Bronchial smooth muscle cell (primary cell): ENCODE results near the gene PRDM13. TPM values are rescaled to one million over a fixed set of nuclear protein-coding genes. Genes with fewer than 3 reads are reported as not detected.

ENCODE experiments used
- total RNA-seq: library from RNA; depleted of rRNA; stranded (reverse); fragments of >200 nt; gene quantifications from 2 replicates; pipeline ENCODE4 v1.2.1, GENCODE V29; 2014

PRDM13 gene
- not detected in 2 replicates for total RNA-seq

GRCh38 chr6:99606656-99607415, at the start of gene PRDM13:
Gene PRDM13 (plus strand): TSS chr6:99606833. CDS start chr6:99607035, 202 bp downstream.

GRCh38 chr6:99568103-99568933, 38.3 kb upstream of the PRDM13 start, which contains the start of gene CCNC:
Gene CCNC (minus strand): TSS chr6:99568660. CDS start chr6:99568527, 133 bp downstream.

Other genes with a start within 250 kb of the PRDM13 start
- gene COQ3, start 212.6 kb upstream of the PRDM13 start, total RNA-seq, result 1.7 and 4.6 TPM in 2 replicates
- 59.4 and 76.8 TPM in 2 replicates for gene PNISR, start 181.5 kb upstream of the PRDM13 start, total RNA-seq
- 8.8 and 9.9 TPM in 2 replicates for gene USP45, start 91.4 kb upstream of the PRDM13 start, total RNA-seq
- gene CCNC, start 38.2 kb upstream of the PRDM13 start, total RNA-seq, result 44.2 and 62.9 TPM in 2 replicates